ENCODE results near the gene CHSY3.

Gene CHSY3

GRCh38 chr5:130032807-130033206 is 128.5 kb downstream of the CHSY3 start:
- Histone ChIP-seq H2BK12ac (ENCODE audit: low read length in 2 of 2) (no peak overlapping the region), H3K4me1 (ENCODE audit: control insufficient read depth, insufficient read depth, low read depth, low read length) (no peaks in the 10 kb centered on the region), H3K79me1 (replicated peaks; ENCODE audit: low read length, poor library complexity, severe bottlenecking) (no peaks in the 10 kb centered on the region), H3K23ac (ENCODE audit: low read length in 2 of 2) (no peak overlapping the region), H3K18ac (ENCODE audit: low read depth in 1 of 2, low read length in 2 of 2) (no peak overlapping the region), H3K14ac (ENCODE audit: low read length in 2 of 2) (no peak overlapping the region), H2BK5ac (ENCODE audit: low read depth, low read length, poor library complexity, severe bottlenecking) (no peak overlapping the region), H3K4me2 (ENCODE audit: low read length, poor library complexity, severe bottlenecking) (no peak overlapping the region), H3K9ac (ENCODE audit: low read length) (no peak overlapping the region), H4K91ac (ENCODE audit: low read length) (no peak overlapping the region), H4K8ac (ENCODE audit: low read length) (no peak overlapping the region), H3K4ac (ENCODE audit: low read depth in 1 of 2, low read length in 2 of 2) (no peak overlapping the region), H2AK5ac (ENCODE audit: low read length, severe bottlenecking) (no peak overlapping the region), H2AFZ (ENCODE audit: low read depth, low read length) (no peak overlapping the region), H3K9me3 (ENCODE audit: control insufficient read depth, low read length) (no peaks in the 10 kb centered on the region), H2BK15ac (ENCODE audit: low read depth, poor library complexity, severe bottlenecking) (no peak overlapping the region), H2BK120ac (ENCODE audit: low read depth, low read length) (no peak overlapping the region), H3K4me3 (ENCODE audit: insufficient read depth in 1 of 2, low read depth in 1 of 2, low read length in 2 of 2) (no peak overlapping the region), H3K27ac (ENCODE audit: low read length, poor library complexity, severe bottlenecking) (no peak overlapping the region), H3K27me3 (ENCODE audit: control insufficient read depth in 1 of 2, insufficient read depth in 1 of 2, low read length in 2 of 2) (no peaks in the 10 kb centered on the region), H3K36me3 (ENCODE audit: control insufficient read depth in 1 of 2, insufficient read depth in 2 of 2, low read depth in 1 of 2, low read length in 2 of 2) (no peaks in the 10 kb centered on the region)
- WGBS, result 86% methylated on average over 2 of the region's 3 CpGs
- no peak for DNase-seq

- Histone ChIP-seq H2BK15ac (ENCODE audit: low read depth, poor library complexity, severe bottlenecking) (no peak overlapping the region), H3K79me1 (replicated peaks; ENCODE audit: low read length, poor library complexity, severe bottlenecking) (no peaks in the 10 kb centered on the region), H2BK120ac (ENCODE audit: low read depth, low read length) (no peak overlapping the region), H2AFZ (ENCODE audit: low read depth, low read length) (no peak overlapping the region), H3K27ac (ENCODE audit: low read length, poor library complexity, severe bottlenecking) (no peak overlapping the region), H2BK5ac (ENCODE audit: low read depth, low read length, poor library complexity, severe bottlenecking) (no peak overlapping the region), H3K4me3 (ENCODE audit: insufficient read depth in 1 of 2, low read depth in 1 of 2, low read length in 2 of 2) (no peak overlapping the region), H3K9ac (ENCODE audit: low read length) (no peak overlapping the region), H3K18ac (ENCODE audit: low read depth in 1 of 2, low read length in 2 of 2) (no peak overlapping the region), H2AK5ac (ENCODE audit: low read length, severe bottlenecking) (no peak overlapping the region), H3K4ac (ENCODE audit: low read depth in 1 of 2, low read length in 2 of 2) (no peak overlapping the region), H3K9me3 (ENCODE audit: control insufficient read depth, low read length) (no peaks in the 10 kb centered on the region), H2BK12ac (ENCODE audit: low read length in 2 of 2) (no peak overlapping the region), H3K4me2 (ENCODE audit: low read length, poor library complexity, severe bottlenecking) (no peak overlapping the region), H4K8ac (ENCODE audit: low read length) (no peak overlapping the region), H3K4me1 (ENCODE audit: control insufficient read depth, insufficient read depth, low read depth, low read length) (no peaks in the 10 kb centered on the region), H3K36me3 (ENCODE audit: control insufficient read depth in 1 of 2, insufficient read depth in 2 of 2, low read depth in 1 of 2, low read length in 2 of 2) (no peaks in the 10 kb centered on the region), H4K91ac (ENCODE audit: low read length) (no peak overlapping the region), H3K27me3 (ENCODE audit: control insufficient read depth in 1 of 2, insufficient read depth in 1 of 2, low read length in 2 of 2) (no peaks in the 10 kb centered on the region), H3K14ac (ENCODE audit: low read length in 2 of 2) (no peak overlapping the region), H3K23ac (ENCODE audit: low read length in 2 of 2) (no peak overlapping the region)
- peak; percentile 69 for DNase-seq
These were observed 130.4 kb downstream of the CHSY3 start for GRCh38 chr5:130034566-130035210.

GRCh38 chr5:130035388-130035787 is 131.1 kb downstream of the CHSY3 start:
- H2BK120ac ChIP-seq (ENCODE audit: low read depth, low read length), result no peak overlapping the region

GRCh38 chr5:130037905-130038304 is 133.6 kb downstream of the CHSY3 start:
- Histone ChIP-seq H3K4me2 (ENCODE audit: low read length, poor library complexity, severe bottlenecking) (no peak overlapping the region), H3K4ac (ENCODE audit: low read depth in 1 of 2, low read length in 2 of 2) (no peak overlapping the region), H3K9me3 (ENCODE audit: control insufficient read depth, low read length) (no peaks in the 10 kb centered on the region), H3K79me1 (replicated peaks; ENCODE audit: low read length, poor library complexity, severe bottlenecking) (no peaks in the 10 kb centered on the region), H4K91ac (ENCODE audit: low read length) (no peak overlapping the region), H2AFZ (ENCODE audit: low read depth, low read length) (no peak overlapping the region), H3K4me1 (ENCODE audit: control insufficient read depth, insufficient read depth, low read depth, low read length) (no peaks in the 10 kb centered on the region), H3K4me3 (ENCODE audit: insufficient read depth in 1 of 2, low read depth in 1 of 2, low read length in 2 of 2) (no peak overlapping the region), H3K36me3 (ENCODE audit: control insufficient read depth in 1 of 2, insufficient read depth in 2 of 2, low read depth in 1 of 2, low read length in 2 of 2) (no peaks in the 10 kb centered on the region), H3K18ac (ENCODE audit: low read depth in 1 of 2, low read length in 2 of 2) (no peak overlapping the region), H2BK15ac (ENCODE audit: low read depth, poor library complexity, severe bottlenecking) (no peak overlapping the region), H2BK120ac (ENCODE audit: low read depth, low read length) (no peak overlapping the region), H2BK5ac (ENCODE audit: low read depth, low read length, poor library complexity, severe bottlenecking) (no peak overlapping the region), H3K23ac (ENCODE audit: low read length in 2 of 2) (no peak overlapping the region), H3K9ac (ENCODE audit: low read length) (no peak overlapping the region), H4K8ac (ENCODE audit: low read length) (no peak overlapping the region), H2BK12ac (ENCODE audit: low read length in 2 of 2) (no peak overlapping the region), H3K27me3 (ENCODE audit: control insufficient read depth in 1 of 2, insufficient read depth in 1 of 2, low read length in 2 of 2) (no peaks in the 10 kb centered on the region), H3K27ac (ENCODE audit: low read length, poor library complexity, severe bottlenecking) (no peak overlapping the region), H2AK5ac (ENCODE audit: low read length, severe bottlenecking) (no peak overlapping the region), H3K14ac (ENCODE audit: low read length in 2 of 2) (no peak overlapping the region)
- DNase-seq, result no peak

More at GRCh38 chr5:130035388-130035787, 131.1 kb downstream of the CHSY3 start:
- Histone ChIP-seq H4K8ac (ENCODE audit: low read length) (no peak overlapping the region), H2BK15ac (ENCODE audit: low read depth, poor library complexity, severe bottlenecking) (no peak overlapping the region), H3K27ac (ENCODE audit: low read length, poor library complexity, severe bottlenecking) (no peak overlapping the region), H3K9me3 (ENCODE audit: control insufficient read depth, low read length) (no peaks in the 10 kb centered on the region), H3K4me1 (ENCODE audit: control insufficient read depth, insufficient read depth, low read depth, low read length) (no peaks in the 10 kb centered on the region), H3K14ac (ENCODE audit: low read length in 2 of 2) (no peak overlapping the region), H3K36me3 (ENCODE audit: control insufficient read depth in 1 of 2, insufficient read depth in 2 of 2, low read depth in 1 of 2, low read length in 2 of 2) (no peaks in the 10 kb centered on the region), H3K27me3 (ENCODE audit: control insufficient read depth in 1 of 2, insufficient read depth in 1 of 2, low read length in 2 of 2) (no peaks in the 10 kb centered on the region), H3K4me3 (ENCODE audit: insufficient read depth in 1 of 2, low read depth in 1 of 2, low read length in 2 of 2) (no peak overlapping the region), H3K4ac (ENCODE audit: low read depth in 1 of 2, low read length in 2 of 2) (no peak overlapping the region), H2AK5ac (ENCODE audit: low read length, severe bottlenecking) (no peak overlapping the region), H2BK5ac (ENCODE audit: low read depth, low read length, poor library complexity, severe bottlenecking) (no peak overlapping the region), H3K4me2 (ENCODE audit: low read length, poor library complexity, severe bottlenecking) (no peak overlapping the region), H2BK12ac (ENCODE audit: low read length in 2 of 2) (no peak overlapping the region), H3K79me1 (replicated peaks; ENCODE audit: low read length, poor library complexity, severe bottlenecking) (no peaks in the 10 kb centered on the region), H4K91ac (ENCODE audit: low read length) (no peak overlapping the region), H2AFZ (ENCODE audit: low read depth, low read length) (no peak overlapping the region), H3K9ac (ENCODE audit: low read length) (no peak overlapping the region), H3K23ac (ENCODE audit: low read length in 2 of 2) (no peak overlapping the region), H3K18ac (ENCODE audit: low read depth in 1 of 2, low read length in 2 of 2) (no peak overlapping the region)
- DNase-seq, result no peak
- WGBS, result 100% methylated on average over 1 of the region's 1 CpG
